Large intestine (tissue), 3 donors: ENCODE measurements around the gene PKD1L1. TPM values are rescaled to one million over a fixed set of nuclear protein-coding genes. Genes with fewer than 3 reads are reported as not detected.

Experiments
- DNase-seq, 2 donors: peaks; one replicate each; pipeline versions ENCODE4 v3.0.0 to v3.0.0-alpha.2; 2013
- H3K27ac ChIP-seq: one replicate; pipeline ENCODE4 v1.5.1; 2013; ENCODE audit warnings: low read length
- H3K27me3 ChIP-seq: 2 replicates; pipeline ENCODE4 v1.6.1; 2013; ENCODE audit warnings: low read length; ENCODE audit not compliant: control insufficient read depth, insufficient read depth
- H3K36me3 ChIP-seq: 2 replicates; pipeline ENCODE4 v1.6.1; 2013; ENCODE audit warnings: low read length; ENCODE audit not compliant: control insufficient read depth, insufficient read depth
- H3K4me1 ChIP-seq: one replicate; pipeline ENCODE4 v1.6.1; 2013; ENCODE audit warnings: low read length; ENCODE audit not compliant: control insufficient read depth, insufficient read depth
- H3K4me3 ChIP-seq: one replicate; pipeline ENCODE4 v1.5.1; 2013; ENCODE audit warnings: low read length
- H3K9me3 ChIP-seq: one replicate; pipeline ENCODE4 v1.6.1; 2013; ENCODE audit warnings: mild to moderate bottlenecking, low read depth, low read length, moderate library complexity; ENCODE audit not compliant: control insufficient read depth
- WGBS: methylation state at CpG from one replicate; pipeline ENCODE4 v1.1.5; 2013; ENCODE audit warnings: low lambda C conversion rate; ENCODE audit not compliant: insufficient coverage; 5-methylcytosine and 5-hydroxymethylcytosine counted together
- polyA plus RNA-seq: library from polyadenylated mRNA; unstranded; fragments of 120-200 nt; gene quantifications from one replicate; pipeline ENCODE4 v1.2.1, GENCODE V29; 2013

Gene PKD1L1
- polyA plus RNA-seq, 1 donor, result 1.0 TPM

- Histone ChIP-seq H3K9me3 (no peaks in the 10 kb centered on the region), H3K27ac (no peak overlapping the region), H3K36me3 (no peaks in the 10 kb centered on the region), H3K4me3 (no peak overlapping the region), H3K27me3 (peaks cover 2% of the 10 kb centered on the region), H3K4me1 (no peaks in the 10 kb centered on the region)
- WGBS, result 82% methylated on average over 2 of the region's 11 CpGs
- DNase-seq, result no peak
These were observed 46.7 kb downstream of the PKD1L1 start for GRCh38 chr7:47901542-47901941.

GRCh38 chr7:47897831-47898230 lies 50.4 kb downstream of the PKD1L1 start:
- H3K27ac ChIP-seq, result no peak overlapping the region

DNA sequence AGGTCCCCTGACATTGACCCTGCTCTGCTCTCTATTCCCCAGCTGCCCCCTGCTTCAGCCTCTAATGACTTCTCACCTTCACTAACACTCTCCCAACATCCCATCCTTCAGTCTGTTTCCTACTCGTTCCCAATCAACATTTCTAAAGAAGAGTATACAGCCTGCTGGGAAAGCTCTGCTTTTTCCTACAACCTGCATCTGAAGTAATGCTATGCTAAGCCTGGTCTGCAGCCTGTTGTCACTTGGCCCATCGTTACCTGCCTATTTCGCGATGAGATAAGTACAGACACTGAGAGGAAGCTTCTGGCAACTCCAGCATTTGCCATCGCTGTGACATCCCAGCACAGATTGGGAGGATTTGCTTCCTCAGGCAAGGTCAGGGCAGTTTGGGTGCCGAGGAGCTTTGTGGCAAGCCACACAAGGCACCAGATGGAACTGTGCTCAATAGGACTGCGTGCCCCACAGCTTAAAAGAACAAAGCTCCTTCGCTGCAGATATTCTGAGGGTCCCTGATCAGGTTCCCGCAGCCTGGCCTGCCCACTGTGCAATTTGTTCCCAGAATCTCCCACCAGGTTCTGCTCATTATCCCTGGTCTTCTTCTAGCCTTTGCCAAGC lies 51.4 kb downstream of the PKD1L1 start:
- no peak overlapping the region for H3K27ac ChIP-seq
- WGBS, result no CpG with 5 or more reads among the region's 9 CpGs
- no peak for DNase-seq
- H3K27me3 ChIP-seq, result peaks cover 2% of the 10 kb centered on the region
- no peaks in the 10 kb centered on the region for H3K36me3 ChIP-seq
- no peaks in the 10 kb centered on the region for H3K4me1 ChIP-seq
- H3K9me3 ChIP-seq, result no peaks in the 10 kb centered on the region
- H3K4me3 ChIP-seq, result no peak overlapping the region

More at GRCh38 chr7:47897831-47898230, 50.4 kb downstream of the PKD1L1 start:
- DNase-seq, result no peak
- Histone ChIP-seq H3K9me3 (no peaks in the 10 kb centered on the region), H3K36me3 (no peaks in the 10 kb centered on the region), H3K4me1 (no peaks in the 10 kb centered on the region), H3K27me3 (peaks cover 2% of the 10 kb centered on the region), H3K4me3 (no peak overlapping the region)
- 67% methylated on average over 1 of the region's 4 CpGs for whole genome bisulfite sequencing

DNA sequence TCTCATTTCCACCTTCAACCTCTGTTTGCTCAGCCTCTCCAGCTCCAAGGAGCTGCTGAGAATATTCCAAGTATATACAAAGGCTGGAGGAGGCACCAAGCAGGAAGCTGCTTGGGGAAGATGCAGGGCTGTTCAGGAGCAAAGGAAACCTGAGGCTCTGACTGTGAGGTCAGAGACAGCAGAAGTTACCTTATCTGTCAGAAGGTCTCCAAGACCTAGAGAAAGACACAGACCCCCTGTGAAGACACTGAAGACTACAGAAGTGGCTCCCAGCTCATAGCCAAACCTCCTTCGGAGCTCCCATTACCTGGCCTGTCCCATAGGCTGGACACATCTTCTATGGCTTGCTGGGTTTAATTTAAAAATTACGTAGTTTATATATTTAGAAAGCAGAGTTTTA lies 53.2 kb downstream of the PKD1L1 start:
- H3K9me3 ChIP-seq, result no peaks in the 10 kb centered on the region
- 65% methylated on average over 2 of the region's 2 CpGs for WGBS
- H3K27ac ChIP-seq, result no peak overlapping the region

GRCh38 chr7:47893721-47894365 lies 54.4 kb downstream of the PKD1L1 start:
- H3K27ac ChIP-seq, result no peak overlapping the region
- H3K4me1 ChIP-seq, result no peaks in the 10 kb centered on the region
- no peak overlapping the region for H3K4me3 ChIP-seq
- no peaks in the 10 kb centered on the region for H3K9me3 ChIP-seq
- peaks cover 2% of the 10 kb centered on the region for H3K27me3 ChIP-seq
- no peak for DNase-seq
- H3K36me3 ChIP-seq, result no peaks in the 10 kb centered on the region
- WGBS, result 80% methylated on average over 1 of the region's 15 CpGs

More for the DNA sequence above, 53.2 kb downstream of the PKD1L1 start:
- DNase-seq, result no peak
- peaks cover 2% of the 10 kb centered on the region for H3K27me3 ChIP-seq
- no peaks in the 10 kb centered on the region for H3K4me1 ChIP-seq
- no peak overlapping the region for H3K4me3 ChIP-seq
- no peaks in the 10 kb centered on the region for H3K36me3 ChIP-seq

- whole genome bisulfite sequencing, result 100% methylated on average over 1 of the region's 10 CpGs
- H3K36me3 ChIP-seq, result no peaks in the 10 kb centered on the region
These were observed 55.0 kb downstream of the PKD1L1 start for GRCh38 chr7:47893238-47893637.

DNA sequence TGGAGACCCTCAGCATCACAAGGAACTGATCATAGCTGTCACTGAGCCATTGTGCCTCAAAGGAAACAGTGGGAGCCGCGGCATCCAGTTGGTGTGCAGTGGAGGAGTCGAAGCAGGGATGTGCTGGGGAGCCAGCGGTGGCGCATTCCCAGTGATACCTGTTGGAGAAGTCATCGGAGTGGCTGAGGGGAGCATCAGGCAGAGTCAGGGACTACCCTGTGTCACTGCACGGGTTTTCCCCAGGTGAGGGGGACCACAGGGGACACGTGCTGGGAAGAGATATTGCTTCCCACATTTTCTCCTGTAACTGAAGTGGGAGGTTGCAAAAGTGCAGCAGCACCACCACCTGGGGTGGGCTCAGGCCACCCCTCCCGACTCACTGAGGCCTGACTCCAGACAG lies 57.7 kb downstream of the PKD1L1 start:
- DNase-seq, result no peak
- Histone ChIP-seq H3K4me3 (no peak overlapping the region), H3K27ac (no peak overlapping the region), H3K27me3 (no peaks in the 10 kb centered on the region), H3K9me3 (no peaks in the 10 kb centered on the region), H3K36me3 (no peaks in the 10 kb centered on the region), H3K4me1 (no peaks in the 10 kb centered on the region)
- WGBS, result no CpG with 5 or more reads among the region's 9 CpGs

More at GRCh38 chr7:47893238-47893637, 55.0 kb downstream of the PKD1L1 start:
- no peak for DNase-seq
- H3K27ac ChIP-seq, result no peak overlapping the region
- H3K9me3 ChIP-seq, result no peaks in the 10 kb centered on the region
- peaks cover 2% of the 10 kb centered on the region for H3K27me3 ChIP-seq
- no peak overlapping the region for H3K4me3 ChIP-seq
- H3K4me1 ChIP-seq, result no peaks in the 10 kb centered on the region

GRCh38 chr7:47890125-47890524 lies 58.1 kb downstream of the PKD1L1 start:
- Histone ChIP-seq H3K9me3 (no peaks in the 10 kb centered on the region), H3K4me3 (no peak overlapping the region), H3K4me1 (no peaks in the 10 kb centered on the region), H3K27ac (no peak overlapping the region), H3K36me3 (no peaks in the 10 kb centered on the region), H3K27me3 (no peaks in the 10 kb centered on the region)
- no peak for DNase-seq
- WGBS, result no CpG with 5 or more reads among the region's 8 CpGs

GRCh38 chr7:47889723-47890122 lies 58.5 kb downstream of the PKD1L1 start:
- no peak for DNase-seq
- Histone ChIP-seq H3K27me3 (peaks cover 3% of the 10 kb centered on the region), H3K36me3 (no peaks in the 10 kb centered on the region), H3K9me3 (no peaks in the 10 kb centered on the region), H3K4me1 (no peaks in the 10 kb centered on the region), H3K27ac (no peak overlapping the region), H3K4me3 (no peak overlapping the region)
- whole genome bisulfite sequencing, result no CpG with 5 or more reads among the region's 7 CpGs

DNA sequence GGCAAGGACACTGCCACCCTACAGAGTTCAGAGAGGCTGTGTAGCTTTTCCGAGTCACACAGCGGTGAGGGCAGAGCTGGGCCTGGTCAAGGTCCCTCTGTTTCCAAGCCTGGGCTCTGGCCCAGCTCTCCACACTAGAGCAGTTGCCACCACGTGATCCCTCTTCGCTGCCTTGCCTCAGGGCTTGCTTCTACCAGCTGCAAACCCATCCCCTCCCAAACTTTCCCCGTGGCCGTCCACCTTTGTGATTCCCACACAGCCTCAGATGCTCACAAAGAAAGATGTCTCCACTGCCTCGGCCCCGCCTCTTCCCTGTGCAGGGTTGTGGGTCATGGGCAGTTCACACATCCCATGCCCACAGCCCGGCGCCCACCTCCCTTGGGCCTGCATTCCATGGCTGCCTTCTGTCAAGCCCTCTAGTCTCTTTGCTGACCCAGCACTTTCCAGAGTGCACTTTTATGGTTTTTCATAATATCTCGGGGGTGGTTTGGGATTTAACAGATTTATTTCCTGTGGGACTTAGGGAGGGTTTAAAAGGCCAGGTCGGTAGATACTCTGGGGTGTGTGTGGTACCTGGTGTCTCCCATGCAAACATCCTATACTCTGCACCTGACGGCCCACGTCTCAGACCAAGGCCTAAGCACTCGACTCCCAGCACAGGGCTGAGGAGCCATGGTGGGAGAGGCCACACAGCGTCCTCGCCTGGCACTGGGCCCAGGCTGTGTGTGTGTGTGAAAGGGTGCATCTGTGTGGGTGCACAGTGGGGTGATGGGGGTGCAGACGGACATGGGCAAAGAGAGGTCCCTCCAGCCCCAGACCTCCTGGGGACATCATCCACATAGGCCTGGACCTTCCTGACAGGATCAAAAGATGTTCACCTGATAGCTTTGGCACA lies 59.6 kb downstream of the PKD1L1 start:
- no peak overlapping the region for H3K4me3 ChIP-seq
- H3K36me3 ChIP-seq, result no peaks in the 10 kb centered on the region
- no peaks in the 10 kb centered on the region for H3K9me3 ChIP-seq
- WGBS, result no CpG with 5 or more reads among the region's 18 CpGs
- DNase-seq, result no peak
- peaks cover 7% of the 10 kb centered on the region for H3K27me3 ChIP-seq
- no peaks in the 10 kb centered on the region for H3K4me1 ChIP-seq
- H3K27ac ChIP-seq, result no peak overlapping the region
